ENCODE measurements around the gene PICALM. TPM values are rescaled to one million over a fixed set of nuclear protein-coding genes. Genes with fewer than 3 reads are reported as not detected.

PICALM gene
- total and polyA plus RNA-seq, 9 of the 15 experiments (the other 6 are each of a cell fraction or from before 2014, with no cell fraction given) = 41.3 to 990 (median 309) TPM

GRCh38 chr11:86021377-86021776, 47.5 kb downstream of the PICALM start (continued):
- TF ChIP-seq RERE (CRISPR knock-in tag; IDR thresholded peaks at IDR 0.05; ENCODE audit: borderline replicate concordance) (no peak), ZNF316 (IDR thresholded peaks at IDR 0.05) (peak; percentile 95), VEZF1 (CRISPR knock-in tag; IDR thresholded peaks at IDR 0.05) (no peak), FOS (IDR thresholded peaks at IDR 0.05; ENCODE audit: extremely low read depth, insufficient read length) (no peak), RBM39 (optimal IDR thresholded peaks at IDR 0.05; ENCODE audit: low read depth, low read length) (no peak), USF2 (CRISPR knock-in tag; IDR thresholded peaks at IDR 0.05) (no peak)

All from K562 (cell line).